GM12892 (cell line): ENCODE data around the gene CDK2AP2.

ENCODE experiments used
- DNase-seq: peaks from one replicate; pipeline ENCODE4 v3.0.0; 2011; ENCODE audit not compliant: insufficient read length
- FAIRE-seq: peaks from 2 replicates; lab custom pipeline; 2011; peaks lifted over from hg19 to GRCh38; lab: Jason Lieb, UNC
- POLR2A ChIP-seq: IDR thresholded peaks from 2 replicates; pipeline ENCODE4 v1.6.1; 2011; ENCODE audit warnings: low read depth, low read length, control low read depth
- POLR2AphosphoS5 ChIP-seq: IDR thresholded peaks from 2 replicates; pipeline ENCODE4 v1.6.1; 2011; ENCODE audit warnings: low read depth, low read length, control low read depth
- TAF1 ChIP-seq: IDR thresholded peaks from 2 replicates; pipeline ENCODE4 v1.6.1; 2011; ENCODE audit warnings: low read depth, mild to moderate bottlenecking, control low read depth, low read length, borderline replicate concordance

Gene CDK2AP2

GRCh38 chr11:67499808-67500483, 8.0 kb downstream of the CDK2AP2 start:
- TF ChIP-seq POLR2AphosphoS5 (0 out of 2 replicates have a peak, but pooled peaks have one; percentile 27), POLR2A (no peak)
- no peak for FAIRE-seq

GRCh38 chr11:67498544-67498972, 9.4 kb downstream of the CDK2AP2 start:
- FAIRE-seq (no peak), DNase-seq (no peak)
- TF ChIP-seq TAF1 (no peak), POLR2A (no peak), POLR2AphosphoS5 (no peak)

More at GRCh38 chr11:67499808-67500483, 8.0 kb downstream of the CDK2AP2 start:
- DNase-seq = no peak

GRCh38 chr11:67497656-67498291, 10.2 kb downstream of the CDK2AP2 start:
- no peak for DNase-seq
- no peak for FAIRE-seq
- TF ChIP-seq POLR2AphosphoS5 = no peak
- no peak for TF ChIP-seq POLR2A
- no peak for TF ChIP-seq TAF1

GRCh38 chr11:67496113-67496512, 11.8 kb downstream of the CDK2AP2 start:
- TF ChIP-seq TAF1 (no peak), POLR2A (no peak)
- DNase-seq = no peak
- no peak for FAIRE-seq

GRCh38 chr11:67495234-67496005, 12.5 kb downstream of the CDK2AP2 start:
- FAIRE-seq = no peak
- TF ChIP-seq TAF1 (no peak), POLR2AphosphoS5 (no peak), POLR2A (no peak)
- DNase-seq = no peak

DNA sequence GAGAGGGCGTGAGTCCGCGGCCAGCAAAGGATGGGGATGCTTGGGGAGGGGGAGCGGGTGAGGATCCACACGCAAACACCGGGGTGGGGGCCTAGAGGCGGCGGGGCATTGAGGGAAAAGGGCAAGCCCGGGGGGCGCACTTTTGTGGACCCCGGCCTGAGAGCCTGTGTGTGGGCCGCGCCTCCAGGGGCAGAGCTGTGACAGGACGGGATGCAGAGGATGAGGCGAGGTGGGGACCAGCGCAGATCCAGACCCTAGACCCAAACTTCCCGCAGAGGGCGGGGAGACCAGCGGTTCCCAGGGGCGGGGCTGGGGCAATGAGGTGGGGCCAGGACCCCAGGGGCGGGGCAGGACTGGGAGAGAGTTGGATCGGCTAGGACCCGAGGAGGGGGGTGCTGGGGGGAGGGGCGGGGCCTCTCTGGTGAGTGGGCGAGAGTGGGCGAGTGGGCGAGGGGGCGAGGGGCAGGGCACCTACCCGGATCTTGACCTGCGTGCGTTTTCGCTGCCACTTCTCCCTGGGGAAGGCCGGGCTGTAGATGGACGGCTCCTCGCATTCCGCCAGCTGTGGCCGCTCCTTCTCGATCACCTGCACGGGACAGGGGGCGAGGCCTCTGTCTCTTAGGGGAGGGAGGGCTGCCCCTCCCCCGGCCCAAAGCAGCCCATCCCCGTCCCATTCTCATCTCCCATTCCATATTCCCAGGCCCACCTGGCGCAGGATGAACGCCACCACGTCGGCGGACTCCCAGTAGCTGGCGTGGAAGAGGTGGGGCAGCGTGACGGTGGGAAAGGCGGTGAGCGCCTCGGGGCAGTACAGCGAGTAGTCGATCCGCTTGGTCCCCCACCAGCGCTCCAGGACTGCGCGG, 13.4 kb downstream of the CDK2AP2 start:
- TF ChIP-seq TAF1 (no peak), POLR2A (no peak), POLR2AphosphoS5 (no peak)
- FAIRE-seq (no peak), DNase-seq (peak; percentile 32)

DNA sequence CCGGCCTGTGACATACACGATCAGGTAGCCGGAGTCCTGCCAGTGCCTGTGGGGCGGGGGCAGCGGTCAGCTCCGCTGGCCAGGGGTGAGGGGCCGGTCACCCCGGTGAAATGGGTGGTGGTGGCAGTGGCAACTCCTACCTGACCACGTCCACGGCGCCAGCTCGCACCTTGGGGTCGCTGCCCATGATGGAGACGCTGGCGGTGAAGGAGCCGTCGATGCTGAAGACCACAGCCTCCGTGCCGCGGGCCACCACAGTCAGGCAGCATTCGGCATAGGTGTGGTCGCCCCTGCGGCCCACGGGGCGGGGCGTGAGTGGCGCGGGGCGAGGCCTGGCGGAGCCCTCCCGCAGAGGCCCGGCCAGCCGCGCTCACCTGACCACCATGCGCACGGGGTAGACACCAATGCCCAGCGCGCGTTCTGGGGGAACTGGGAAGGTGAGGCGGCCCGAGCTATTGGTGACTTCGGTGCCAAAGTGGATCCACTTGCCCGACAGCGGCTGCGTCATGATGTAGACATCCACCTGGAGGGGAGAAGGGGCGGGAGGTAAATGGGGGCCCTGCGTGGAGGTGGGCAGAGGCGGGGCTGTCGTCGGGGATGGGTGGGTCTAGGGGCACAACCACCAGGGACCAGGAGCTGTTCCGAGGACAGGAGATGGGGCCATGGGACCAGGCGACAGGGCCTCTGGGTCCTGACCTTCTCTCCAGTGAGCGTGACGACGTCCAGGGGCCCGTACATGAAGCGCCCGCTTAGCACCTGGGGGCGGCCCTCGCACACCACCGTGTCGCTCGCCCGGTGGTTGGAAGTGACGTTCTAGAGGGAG, 14.2 kb downstream of the CDK2AP2 start:
- TF ChIP-seq POLR2AphosphoS5 (no peak), POLR2A (no peak)
- no peak for FAIRE-seq
- DNase-seq = peak; percentile 17

DNA sequence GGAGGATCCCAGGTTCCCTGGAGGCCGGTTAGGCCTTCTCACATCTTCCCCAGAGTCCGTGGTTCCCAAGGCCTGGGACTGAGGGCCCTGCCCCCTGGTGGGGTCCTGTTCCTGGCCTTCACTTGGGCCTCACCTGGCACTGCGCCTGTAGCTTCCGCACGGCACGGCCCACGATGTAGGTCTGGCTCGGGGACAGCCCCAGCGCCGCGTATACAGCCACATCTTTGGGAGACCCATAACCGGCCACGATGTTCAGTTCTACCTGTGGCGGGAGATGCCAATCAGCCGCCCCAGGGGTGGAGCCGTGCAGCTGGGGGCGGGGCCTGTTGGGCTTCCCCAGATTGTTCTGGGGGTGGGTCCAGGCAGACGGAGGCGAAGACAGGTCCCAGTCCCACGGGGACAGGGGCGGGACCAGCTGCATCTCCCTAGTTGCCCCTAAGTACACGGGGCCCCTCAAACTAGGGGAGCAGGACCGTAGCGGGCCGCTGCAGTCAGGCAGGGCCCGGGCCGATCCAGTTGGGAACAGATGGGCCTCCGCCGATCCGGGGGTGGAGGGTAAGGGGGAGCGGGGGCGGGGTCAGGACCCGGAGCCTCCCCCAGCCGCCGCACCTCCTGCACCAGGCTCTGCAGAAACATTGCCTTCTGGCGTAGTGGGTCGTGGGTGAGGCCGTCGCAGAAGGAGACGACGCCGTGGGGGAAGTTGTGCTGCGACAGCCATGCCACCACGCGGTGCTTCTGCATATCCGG, 15.0 kb downstream of the CDK2AP2 start:
- TF ChIP-seq POLR2AphosphoS5 (no peak), POLR2A (no peak; the same call in 1 of the 2 replicates), TAF1 (no peak)
- FAIRE-seq (no peak), DNase-seq (peak; percentile 39)

DNA sequence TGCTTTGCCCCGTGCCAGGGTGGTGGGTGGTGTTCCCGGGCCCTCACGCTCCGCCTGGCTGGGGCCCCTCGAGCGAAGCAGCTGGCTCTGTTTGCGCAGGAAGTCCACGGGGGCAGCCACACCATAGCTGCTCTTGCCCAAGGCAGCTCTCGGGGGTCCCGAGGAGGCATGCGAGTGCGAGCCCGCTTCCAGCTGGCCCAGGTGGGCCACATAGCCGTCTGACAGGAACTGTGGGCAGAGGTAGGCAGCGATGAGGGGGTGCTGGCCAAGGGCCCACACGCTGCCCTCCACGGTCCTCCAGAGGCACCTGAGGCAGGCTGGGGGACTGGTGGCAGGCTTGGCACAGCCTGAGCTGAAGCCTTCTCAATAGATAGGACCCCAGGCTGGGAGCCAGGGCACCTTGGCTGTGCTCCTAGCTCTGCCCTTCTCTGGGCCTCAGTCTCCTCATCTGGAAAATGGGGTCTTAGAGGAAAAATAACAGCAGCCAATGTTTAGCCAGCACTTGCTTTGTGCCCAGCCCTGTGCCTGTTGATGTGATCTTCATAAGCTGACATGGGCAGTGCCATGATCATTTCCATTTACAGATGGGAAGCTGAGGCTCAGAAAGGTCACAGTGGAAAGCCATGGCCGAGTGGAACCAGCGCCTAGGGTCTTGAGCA, 15.8 kb downstream of the CDK2AP2 start:
- FAIRE-seq (no peak), DNase-seq (peak; percentile 12)
- TF ChIP-seq POLR2A (no peak), POLR2AphosphoS5 (no peak), TAF1 (no peak)

- FAIRE-seq = no peak
- TF ChIP-seq POLR2A (no peak), POLR2AphosphoS5 (peak; percentile 39; the same call in 1 of the 2 replicates)
- DNase-seq = peak; percentile 5
These were observed 16.5 kb downstream of the CDK2AP2 start for GRCh38 chr11:67491276-67492068.
